Tibial nerve (tissue), 4 donors: ENCODE measurements around the gene HOXA9. TPM values are rescaled to one million over a fixed set of nuclear protein-coding genes. Genes with fewer than 3 reads are reported as not detected.
A peak's percentile ranks its signal among the peaks of the same experiment; 100 is the strongest.

Experiments used
- DNase-seq, 2 donors: peaks; one replicate each; pipeline ENCODE4 v3.0.0-alpha.2; 2019; ENCODE audit warnings: low spot score in 2 of 2
- H3K27ac ChIP-seq, 4 donors: fragments of 200-600 bp; sonication (generic) in 3 of 4; one replicate each; pipeline ENCODE4 v1.5.1; 2017 to 2019; ENCODE audit warnings: mild to moderate bottlenecking in 1 of 4
- H3K27me3 ChIP-seq, 2 donors: fragments of 200-600 bp; sonication (generic) in 1 of 2; one replicate each; pipeline versions ENCODE4 v1.5.1 to v1.6.0; 2017 to 2019
- H3K36me3 ChIP-seq, 3 donors: fragments of 200-600 bp; sonication (generic); one replicate each; pipeline ENCODE4 v1.5.1; 2018 to 2019
- H3K4me1 ChIP-seq, 4 donors: fragments of 200-600 bp; sonication (generic) in 3 of 4; one replicate each; pipeline ENCODE4 v1.5.1; 2017 to 2019
- H3K4me3 ChIP-seq, 4 donors: fragments of 200-600 bp; sonication (generic) in 3 of 4; one replicate each; pipeline ENCODE4 v1.5.1; 2017 to 2019; ENCODE audit warnings: mild to moderate bottlenecking in 1 of 4, moderate library complexity in 1 of 4
- H3K9me3 ChIP-seq, 4 donors: fragments of 200-600 bp; sonication (generic) in 3 of 4; one replicate each; pipeline ENCODE4 v1.5.1; 2017 to 2019
- CTCF ChIP-seq, 5 experiments: fragments of 200-600 bp in 3 of 5; fragments of 450-650 bp in 2 of 5; sonication (generic) in 3 of 5; IDR thresholded peaks; one replicate each; pipeline ENCODE4 v1.5.1; 2016 to 2019; ENCODE audit warnings: antibody characterized with exemption in 5 of 5, mild to moderate bottlenecking in 3 of 5, moderate library complexity in 2 of 5
- EP300 ChIP-seq, 2 donors: sonication (generic); formaldehyde crosslinking; IDR thresholded peaks; one replicate each; pipeline ENCODE4 v1.6.1; 2017; ENCODE audit warnings: antibody characterized with exemption in 2 of 2, mild to moderate bottlenecking in 1 of 2
- POLR2A ChIP-seq, 2 donors: fragments of 450-650 bp; IDR thresholded peaks; one replicate each; pipeline ENCODE4 v1.6.1; 2017; ENCODE audit warnings: antibody characterized with exemption in 2 of 2, mild to moderate bottlenecking in 2 of 2, moderate library complexity in 2 of 2
- WGBS, 2 donors: methylation state at CpG; one replicate each; pipeline ENCODE4 v1.1.5; 2018; 5-methylcytosine and 5-hydroxymethylcytosine counted together
- total RNA-seq, 4 donors: library from RNA; depleted of rRNA; stranded (reverse); fragments of >200 nt; gene quantifications; one replicate each; pipeline ENCODE4 v1.1.0, GENCODE V29; 2016

The HOXA9 gene
- total RNA-seq, 4 donors from 2014 or later = 10.5 to 13.8 (median 12.7) TPM

GRCh38 chr7:27116962-27117886 lies 48.1 kb downstream of the HOXA9 start:
- H3K36me3 ChIP-seq = peaks cover 0 to 11% (median 0%) of the 10 kb centered on the region in 3 donors
- DNase-seq = no peak
- peaks cover 0 to 54% (median 1%) of the 10 kb centered on the region in 4 donors for H3K4me1 ChIP-seq
- peak overlapping the region in 1 of 4 donors; percentile 4 for H3K4me3 ChIP-seq
- TF ChIP-seq CTCF (IDR thresholded peaks at IDR 0.05) = no peak
- no peak for TF ChIP-seq EP300 (IDR thresholded peaks at IDR 0.05)
- no peak for TF ChIP-seq POLR2A (IDR thresholded peaks at IDR 0.05)
- peaks cover 0 to 47% of the 10 kb centered on the region in 2 donors for H3K27me3 ChIP-seq
- 76 to 78% methylated on average over 12 of the region's 12 CpGs for WGBS, 2 donors
- H3K9me3 ChIP-seq = no peaks in the 10 kb centered on the region
- H3K27ac ChIP-seq = peak overlapping the region in 3 of 4 donors; percentile 19 to 83 (median 29)

- Histone ChIP-seq H3K36me3 (peaks cover 0 to 7% (median 0%) of the 10 kb centered on the region in 3 donors), H3K27ac (peak overlapping the region in 2 of 4 donors; percentile 29 to 83), H3K9me3 (no peaks in the 10 kb centered on the region), H3K4me3 (peak overlapping the region in 2 of 4 donors; percentile 6 to 18), H3K27me3 (peaks cover 0 to 47% of the 10 kb centered on the region in 2 donors), H3K4me1 (peaks cover 0 to 59% (median 1%) of the 10 kb centered on the region in 4 donors)
- TF ChIP-seq EP300 (IDR thresholded peaks at IDR 0.05) (no peak), POLR2A (IDR thresholded peaks at IDR 0.05) (no peak), CTCF (IDR thresholded peaks at IDR 0.05) (no peak)
- no peak for DNase-seq
- 78 to 81% methylated on average over 20 of the region's 20 CpGs for WGBS, 2 donors
These were observed 49.0 kb downstream of the HOXA9 start for GRCh38 chr7:27116031-27116961.

- 65 to 72% methylated on average over 37 to 45 of the region's 45 CpGs for WGBS, 2 donors
- Histone ChIP-seq H3K4me3 (peak overlapping the region in 2 of 4 donors; percentile 6 to 18), H3K27me3 (peaks cover 0 to 54% of the 10 kb centered on the region in 2 donors), H3K27ac (peak overlapping the region in 3 of 4 donors; percentile 29 to 83 (median 52)), H3K9me3 (no peaks in the 10 kb centered on the region), H3K36me3 (peaks cover 0 to 7% (median 0%) of the 10 kb centered on the region in 3 donors), H3K4me1 (peaks cover 0 to 61% (median 3%) of the 10 kb centered on the region in 4 donors)
- no peak for TF ChIP-seq POLR2A (IDR thresholded peaks at IDR 0.05)
- TF ChIP-seq CTCF (IDR thresholded peaks at IDR 0.05) = no peak
- TF ChIP-seq EP300 (IDR thresholded peaks at IDR 0.05) = no peak
- no peak for DNase-seq
These were observed 49.9 kb downstream of the HOXA9 start for GRCh38 chr7:27115221-27116026.

GRCh38 chr7:27114881-27115220 lies 50.5 kb downstream of the HOXA9 start:
- peak overlapping the region in 2 of 4 donors; percentile 6 to 18 for H3K4me3 ChIP-seq
- H3K27me3 ChIP-seq = peaks cover 0 to 54% of the 10 kb centered on the region in 2 donors
- H3K9me3 ChIP-seq = no peaks in the 10 kb centered on the region
- DNase-seq = no peak
- peaks cover 0 to 7% (median 0%) of the 10 kb centered on the region in 3 donors for H3K36me3 ChIP-seq
- no peak for TF ChIP-seq EP300 (IDR thresholded peaks at IDR 0.05)
- no peak for TF ChIP-seq CTCF (IDR thresholded peaks at IDR 0.05)
- no peak for TF ChIP-seq POLR2A (IDR thresholded peaks at IDR 0.05)
- H3K4me1 ChIP-seq = peaks cover 0 to 65% (median 6%) of the 10 kb centered on the region in 4 donors
- WGBS, 2 donors = 66 to 69% methylated on average over 6 of the region's 6 CpGs
- peak overlapping the region in 2 of 4 donors; percentile 29 to 83 for H3K27ac ChIP-seq
